ENCODE data around the gene PDE2A. TPM values are rescaled to one million over a fixed set of nuclear protein-coding genes. Genes with fewer than 3 reads are reported as not detected.

Gene PDE2A
- total RNA-seq, 4 donors from 2014 or later, result 26.1 to 34.1 (median 30.6) TPM

- WGBS, 2 donors, result 79 to 81% methylated on average over 4 of the region's 4 CpGs
- H3K4me3 ChIP-seq (ENCODE audit: low read depth, poor library complexity, severe bottlenecking), result no peak overlapping the region
- DNase-seq (ENCODE audit: low spot score in 2 of 2), result no peak
- intact Hi-C loops (cut with DNase I; ENCODE audit: low total_unique reads), result no loop called here
- TF ChIP-seq CTCF (IDR thresholded peaks at IDR 0.05) (no peak), POLR2A (IDR thresholded peaks at IDR 0.05) (no peak)
Measured at GRCh38 chr11:72544589-72544988, 129.6 kb downstream of the PDE2A start.

- DNase-seq (ENCODE audit: low spot score in 2 of 2), result peak in 1 of 2 donors; percentile 20
- H3K4me3 ChIP-seq (ENCODE audit: low read depth, poor library complexity, severe bottlenecking), result no peak overlapping the region
- intact Hi-C loops (cut with DNase I; ENCODE audit: low total_unique reads), result no loop called here
- TF ChIP-seq CTCF (IDR thresholded peaks at IDR 0.05) (no peak), POLR2A (IDR thresholded peaks at IDR 0.05) (no peak)
- 92 to 95% methylated on average over 6 of the region's 6 CpGs for WGBS, 2 donors
Measured at GRCh38 chr11:72543849-72544542, 130.2 kb downstream of the PDE2A start.

- intact Hi-C loops (cut with DNase I; ENCODE audit: low total_unique reads), result no loop called here
- DNase-seq (ENCODE audit: low spot score in 2 of 2), result peak in 1 of 2 donors; percentile 64
- H3K4me3 ChIP-seq (ENCODE audit: low read depth, poor library complexity, severe bottlenecking), result no peak overlapping the region
- WGBS, 2 donors, result 88 to 93% methylated on average over 4 of the region's 4 CpGs
- TF ChIP-seq POLR2A (IDR thresholded peaks at IDR 0.05) (no peak), CTCF (IDR thresholded peaks at IDR 0.05) (no peak)
Measured at GRCh38 chr11:72541257-72541974, 132.8 kb downstream of the PDE2A start.

- DNase-seq (ENCODE audit: low spot score in 2 of 2), result no peak
- 77 to 81% methylated on average over 2 of the region's 2 CpGs for WGBS, 2 donors
- no peak overlapping the region for H3K4me3 ChIP-seq (ENCODE audit: low read depth, poor library complexity, severe bottlenecking)
- intact Hi-C loops (cut with DNase I; ENCODE audit: low total_unique reads), result no loop called here
- TF ChIP-seq CTCF (IDR thresholded peaks at IDR 0.05) (no peak), POLR2A (IDR thresholded peaks at IDR 0.05) (no peak)
Measured at GRCh38 chr11:72537051-72537450, 137.2 kb downstream of the PDE2A start.

- H3K4me3 ChIP-seq (ENCODE audit: low read depth, poor library complexity, severe bottlenecking), result no peak overlapping the region
- TF ChIP-seq POLR2A (IDR thresholded peaks at IDR 0.05) (no peak), CTCF (IDR thresholded peaks at IDR 0.05) (no peak)
- WGBS, 2 donors, result 41 to 47% methylated on average over 3 of the region's 3 CpGs
- intact Hi-C loops (cut with DNase I; ENCODE audit: low total_unique reads), result no loop called here
- peak in 1 of 2 donors; percentile 39 for DNase-seq (ENCODE audit: low spot score in 2 of 2)
Measured at GRCh38 chr11:72535194-72535547, 139.1 kb downstream of the PDE2A start.

Measured in lower leg skin (tissue), 4 donors.